T-helper 22 cell (primary cell): ENCODE measurements around the gene GNB1L.

ENCODE experiments used
- DNase-seq: peaks from one replicate; pipeline ENCODE4 v3.0.0-alpha.2; 2020; ENCODE audit warnings: low read depth

Gene GNB1L

DNA sequence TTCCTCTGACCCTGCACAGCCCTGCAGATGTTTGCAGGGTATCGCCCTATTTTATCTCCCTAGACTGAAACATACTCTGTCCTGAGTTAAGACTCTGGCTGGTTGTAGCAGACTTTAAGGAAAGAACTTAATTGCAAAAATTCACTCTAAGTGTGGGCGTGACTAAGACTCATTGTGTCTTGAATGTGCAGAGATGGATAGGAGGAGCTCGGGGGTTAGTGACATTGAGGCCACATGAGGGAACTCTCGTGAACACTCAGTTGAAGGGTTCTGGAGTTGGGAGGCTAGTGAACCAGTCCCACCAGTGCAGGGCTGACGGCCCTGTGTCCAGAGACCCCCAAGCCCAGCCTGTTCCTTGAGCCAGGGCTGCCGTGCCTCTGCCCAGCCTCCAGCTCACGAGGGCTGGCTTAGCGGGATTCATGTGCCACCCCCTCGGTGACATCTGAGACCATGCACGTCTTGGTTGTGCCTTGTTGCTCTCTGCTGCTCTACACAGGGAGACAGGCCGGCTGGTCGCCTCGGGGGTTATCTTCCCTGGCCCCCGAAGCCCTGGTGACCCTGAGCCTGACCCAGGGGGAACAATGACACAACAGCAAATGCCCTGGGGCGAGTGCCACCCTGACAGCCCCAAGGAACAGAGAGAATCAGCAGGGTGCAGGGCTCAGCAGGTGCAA is 105.5 kb downstream of the GNB1L start:
- no peak for DNase-seq

DNA sequence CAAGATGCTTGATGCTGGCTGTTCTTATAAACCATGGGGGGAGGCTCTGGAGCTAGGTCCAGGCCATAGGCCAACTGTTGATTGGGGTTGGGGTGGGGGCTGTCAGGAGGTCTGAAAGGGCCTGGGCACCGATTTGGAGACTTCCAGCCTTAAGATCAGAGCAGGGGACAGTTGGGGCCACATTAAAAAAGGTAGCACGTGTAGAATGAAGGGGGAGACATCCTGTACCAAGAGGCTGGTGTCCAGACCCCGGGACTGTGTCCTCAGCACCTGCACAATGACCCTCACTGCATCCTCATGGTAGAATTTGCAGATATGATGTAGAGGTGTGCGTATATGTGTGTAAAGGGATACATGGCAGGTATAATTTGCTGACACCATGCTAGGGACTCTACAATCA is 106.5 kb downstream of the GNB1L start:
- DNase-seq = no peak

GRCh38 chr22:19747551-19747950 is 107.1 kb downstream of the GNB1L start:
- DNase-seq = no peak

GRCh38 chr22:19746726-19747125 is 107.9 kb downstream of the GNB1L start:
- DNase-seq = no peak

DNA sequence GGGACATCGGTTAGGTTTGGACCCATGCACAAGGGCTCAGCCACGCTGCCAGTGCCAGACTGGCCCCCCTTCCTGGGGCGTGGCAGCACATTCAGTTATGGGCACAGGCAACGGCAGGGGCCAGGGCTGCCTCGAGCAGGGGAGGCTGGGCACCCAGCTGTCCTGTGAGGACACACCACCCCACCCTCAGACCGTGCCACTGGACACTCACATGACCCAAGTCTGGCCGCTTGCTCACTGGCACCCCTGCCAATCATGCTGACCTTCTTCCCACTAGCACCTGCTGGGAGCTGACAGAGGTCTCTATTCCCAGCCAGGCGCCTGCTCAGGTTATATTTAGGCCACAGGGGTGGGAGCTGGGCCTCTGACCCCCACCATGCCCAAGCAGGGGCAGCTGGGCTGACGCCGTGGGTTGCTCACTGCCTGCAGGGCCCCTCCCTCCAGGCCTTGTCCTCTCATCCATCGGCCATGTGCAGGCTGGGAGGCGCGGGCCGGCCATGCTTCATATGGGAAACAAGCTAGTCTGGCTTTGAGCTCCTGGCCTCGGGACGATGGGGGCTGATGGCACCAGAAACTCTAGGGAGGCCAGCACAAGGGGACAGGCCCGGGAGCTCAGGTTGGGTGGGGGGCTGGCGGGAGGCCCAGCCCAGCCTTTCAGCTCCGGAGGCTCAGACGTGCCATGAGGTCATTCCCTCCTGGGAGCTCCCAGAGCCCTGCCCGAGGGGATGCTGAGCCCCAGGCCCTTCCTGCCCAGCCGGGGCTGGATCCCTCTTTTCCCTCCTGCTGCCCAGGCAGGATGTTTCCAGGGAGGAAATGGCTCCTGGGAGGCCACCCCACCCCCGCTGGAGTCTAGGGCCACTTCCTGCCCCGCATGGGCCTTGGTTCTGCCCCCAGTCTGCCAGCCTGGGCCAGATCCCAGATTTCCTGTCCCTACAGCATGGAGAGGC is 109.2 kb downstream of the GNB1L start:
- DNase-seq = no peak

- DNase-seq = no peak
Observed at GRCh38 chr22:19744350-19745006, 110.2 kb downstream of the GNB1L start.

- DNase-seq = no peak
Observed at GRCh38 chr22:19743651-19744050, 111.0 kb downstream of the GNB1L start.

GRCh38 chr22:19743081-19743480 is 111.6 kb downstream of the GNB1L start:
- no peak for DNase-seq

DNA sequence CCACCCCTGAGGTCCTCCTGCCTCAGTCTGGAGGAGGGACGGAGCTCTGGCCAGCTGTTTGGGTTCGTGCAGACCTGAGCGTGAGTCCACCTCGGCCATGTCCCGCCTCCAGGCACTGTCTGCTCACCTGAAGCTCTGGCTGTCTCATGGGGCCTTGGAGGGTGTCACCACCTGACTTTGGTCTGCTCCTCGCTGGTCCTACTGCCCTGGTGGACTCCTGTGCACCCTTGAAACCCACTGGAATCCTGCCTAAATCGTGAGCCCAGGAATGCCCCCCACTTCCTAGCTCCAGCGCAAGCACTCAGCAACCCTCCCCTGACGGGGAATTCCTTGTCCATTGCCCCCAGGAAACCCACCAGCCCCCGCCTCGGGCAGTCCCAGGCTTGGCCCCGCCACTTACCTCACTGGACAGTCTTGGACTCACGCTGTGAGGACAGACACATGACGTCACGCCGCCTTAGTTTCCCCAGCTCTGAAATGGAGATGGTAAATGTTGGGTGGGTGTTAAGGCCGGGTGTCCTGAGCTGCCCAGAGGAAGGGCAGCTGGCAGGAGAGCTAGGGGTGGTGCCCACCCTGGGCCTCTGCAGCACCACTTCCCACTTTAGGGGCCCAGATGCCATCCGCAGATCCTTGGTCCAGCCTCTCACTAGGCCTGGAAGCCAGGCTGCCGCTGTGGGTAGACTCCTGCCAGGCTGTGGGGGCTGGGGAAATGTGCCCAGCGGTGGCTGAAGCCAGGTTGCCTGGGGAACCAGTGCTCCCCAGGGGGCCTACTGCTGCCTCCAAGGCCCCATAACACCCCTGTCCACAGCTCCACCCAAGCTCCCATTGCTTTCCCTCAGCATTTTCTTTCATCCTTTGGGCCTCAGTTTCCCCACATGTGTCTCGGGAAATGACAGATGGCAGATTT is 112.3 kb downstream of the GNB1L start:
- no peak for DNase-seq

DNA sequence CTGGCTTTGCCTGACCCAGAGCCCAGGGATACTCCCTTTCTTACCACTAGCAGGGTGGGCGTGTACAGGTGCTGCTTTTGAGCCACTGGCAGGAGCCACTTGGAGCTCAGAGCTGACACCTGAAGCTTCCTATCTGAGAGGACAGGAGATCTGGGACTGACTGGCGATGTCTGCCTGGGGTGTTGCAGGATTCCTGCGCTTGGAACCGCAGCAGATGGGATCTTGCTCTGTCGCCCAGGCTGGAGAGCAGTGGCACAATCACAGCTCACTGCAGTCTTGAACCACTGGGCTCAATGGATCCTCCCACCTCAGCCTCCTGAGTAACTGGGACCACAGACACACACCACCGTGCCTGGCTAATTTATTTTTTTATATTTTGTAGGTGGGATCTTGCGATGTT is 113.6 kb downstream of the GNB1L start:
- no peak for DNase-seq

- DNase-seq = no peak
Observed at GRCh38 chr22:19740586-19740985, 114.1 kb downstream of the GNB1L start.

GRCh38 chr22:19739911-19740449 is 114.7 kb downstream of the GNB1L start:
- DNase-seq = no peak

DNA sequence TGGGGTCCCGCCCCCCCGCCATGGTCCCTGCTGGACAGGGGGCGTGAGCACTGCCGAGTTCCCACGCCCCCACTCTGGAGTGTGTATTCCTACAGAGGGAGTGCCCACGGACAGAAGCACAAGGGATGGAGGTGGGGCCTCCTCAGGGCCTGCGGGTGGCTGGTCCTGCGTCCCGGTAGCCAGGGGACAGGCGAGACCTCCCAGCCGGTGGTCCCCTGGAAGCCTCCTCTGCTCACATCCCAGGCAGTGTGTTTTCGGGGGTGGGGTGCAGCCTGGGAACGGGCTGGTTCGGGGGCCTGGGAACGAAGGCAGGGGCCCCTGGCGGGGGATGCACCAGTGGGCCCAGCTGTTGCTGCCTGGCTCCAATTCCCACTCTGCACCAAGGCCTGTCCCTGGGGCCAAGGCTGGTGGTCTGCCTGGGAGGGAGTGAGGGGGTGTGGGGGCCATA is 115.2 kb downstream of the GNB1L start:
- no peak for DNase-seq

DNA sequence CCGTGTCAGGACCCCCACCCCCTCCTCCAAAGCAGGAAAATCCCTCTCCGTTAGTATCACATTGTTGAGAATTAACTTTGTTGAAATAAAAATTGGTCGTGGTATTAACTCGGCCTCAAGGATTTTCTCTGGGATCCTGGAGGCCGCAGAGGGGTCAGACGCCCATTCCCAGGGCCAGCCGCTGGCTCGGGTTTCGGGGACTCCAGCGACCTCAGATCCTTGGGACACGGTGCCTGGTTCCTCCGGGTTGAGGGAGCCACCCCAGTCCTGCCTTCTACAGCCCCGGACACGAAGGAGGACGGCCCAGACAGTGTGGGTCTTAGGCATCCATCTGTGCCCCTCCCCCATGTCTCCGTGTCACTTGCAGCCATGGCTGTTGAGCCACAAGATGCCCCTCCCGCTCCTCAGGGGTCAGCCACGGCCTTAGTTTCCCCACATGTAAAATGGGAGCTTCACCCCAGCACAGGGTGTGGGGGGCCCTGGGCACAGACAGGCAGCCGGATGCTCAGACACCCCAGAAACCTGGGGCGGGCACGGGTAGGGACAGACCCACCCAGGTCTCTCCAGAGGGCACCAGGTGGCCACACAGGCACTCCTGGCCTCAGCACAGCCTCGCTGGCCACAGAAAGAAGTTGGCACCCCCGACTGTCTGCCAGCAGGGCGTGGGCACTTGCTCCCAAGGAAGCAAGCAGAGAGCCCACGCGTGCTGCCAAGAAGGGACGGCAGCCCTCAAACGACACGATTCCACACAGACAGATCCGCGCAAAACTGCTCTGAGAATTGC is 115.8 kb downstream of the GNB1L start:
- DNase-seq = no peak

DNA sequence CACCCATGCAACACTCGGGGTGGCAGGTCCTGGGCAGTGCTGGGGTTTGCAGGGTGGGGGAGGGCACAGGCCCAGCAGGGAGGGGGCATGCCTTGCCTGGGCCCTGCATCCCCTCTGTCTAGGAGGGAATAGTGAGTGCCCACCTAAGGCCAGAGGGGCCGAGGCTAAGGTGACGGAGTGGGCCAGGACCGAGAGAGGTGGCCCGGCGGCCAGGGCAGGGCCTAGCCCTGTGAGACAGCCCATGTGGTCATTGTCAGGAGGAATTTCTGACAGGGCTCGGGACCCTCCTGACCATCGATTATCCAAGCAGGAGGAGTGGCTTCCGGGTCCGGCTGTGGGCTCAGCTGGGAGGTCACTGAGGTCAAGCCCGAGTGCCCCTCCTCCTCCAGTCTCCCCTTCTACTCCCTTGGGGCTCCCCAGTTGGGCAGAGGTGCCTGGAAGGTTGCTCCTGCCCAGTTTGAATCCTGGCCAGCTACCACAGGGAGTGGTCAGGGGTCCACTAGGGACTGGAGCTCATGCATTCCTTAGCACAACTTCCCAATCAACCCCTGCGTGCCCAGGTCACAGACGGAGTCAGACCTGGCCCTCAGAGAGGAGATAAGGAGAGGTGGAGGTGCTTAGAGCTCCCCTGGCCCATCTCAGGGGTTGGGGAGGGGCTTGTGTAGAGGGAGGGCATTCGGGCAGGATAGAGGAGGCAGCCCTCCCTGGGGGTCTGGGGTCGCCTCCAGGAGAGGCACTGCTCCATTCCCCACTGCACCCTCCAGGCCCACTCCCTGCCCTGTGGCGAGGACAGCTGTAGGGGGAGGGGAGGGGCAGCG is 116.6 kb downstream of the GNB1L start:
- no peak for DNase-seq

- DNase-seq = no peak
Observed at GRCh38 chr22:19735665-19736510, 118.8 kb downstream of the GNB1L start.

GRCh38 chr22:19734837-19735382 is 119.8 kb downstream of the GNB1L start:
- DNase-seq = no peak

DNA sequence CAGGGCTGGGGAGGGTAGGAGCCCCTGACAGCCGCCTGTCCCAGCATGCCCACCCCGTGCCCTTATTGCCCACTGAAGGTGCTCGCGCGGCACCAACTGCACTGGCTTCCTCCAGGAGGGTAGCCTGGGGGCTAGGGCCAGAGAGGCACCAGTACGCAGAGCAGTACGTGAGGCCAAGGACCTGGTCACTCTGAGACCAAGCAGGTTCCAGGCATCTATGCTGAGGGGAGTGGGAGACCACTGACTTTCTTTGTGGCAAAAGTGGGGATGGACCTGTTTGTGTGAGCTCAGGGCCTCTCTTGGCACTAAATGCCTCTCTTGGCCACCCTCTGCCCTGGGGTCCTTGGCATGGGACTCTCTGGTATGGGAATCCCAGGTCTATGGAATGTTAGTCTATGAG is 120.5 kb downstream of the GNB1L start:
- no peak for DNase-seq
